ENCODE results near the gene ADAMTS10.

GRCh38 chr19:8571006-8571411 is 39.5 kb downstream of the ADAMTS10 start:
- TF ChIP-seq, protein P1, sequence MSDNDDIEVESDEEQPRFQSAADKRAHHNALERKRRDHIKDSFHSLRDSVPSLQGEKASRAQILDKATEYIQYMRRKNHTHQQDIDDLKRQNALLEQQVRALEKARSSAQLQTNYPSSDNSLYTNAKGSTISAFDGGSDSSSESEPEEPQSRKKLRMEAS (IDR thresholded peaks at IDR 0.05), result no peak
- TF ChIP-seq GTF2F1 (IDR thresholded peaks at IDR 0.05; ENCODE audit: borderline replicate concordance, low read depth, low read length), result no peak
- TF ChIP-seq POLR2A (IDR thresholded peaks at IDR 0.05; ENCODE audit: control extremely low read depth in 1 of 2, low read depth in 2 of 2, low read length in 2 of 2), result no peak
